Cardiac fibroblast (primary cell): ENCODE measurements around the gene MCTP2.

Experiments
- DNase-seq, 2 donors: peaks; one replicate each; pipeline versions ENCODE4 v3.0.0 to v3.0.0-alpha.2; 2010; ENCODE audit warnings: low read depth in 2 of 2
- H3K4me3 ChIP-seq, 2 donors: replicated peaks in 1 of 2; 1 replicate in 1 of 2; 2 replicates in 1 of 2; pipeline ENCODE4 v1.5.1; 2011; ENCODE audit warnings: low read depth in 2 of 2, low read length in 2 of 2, mild to moderate bottlenecking in 2 of 2, moderate library complexity in 1 of 2
- TF ChIP-seq, protein P1 (sequence below): IDR thresholded peaks from one replicate; pipeline ENCODE4 v1.5.1; 2011; ENCODE audit warnings: low read depth, mild to moderate bottlenecking, low read length, inconsistent platforms

The MCTP2 gene

DNA sequence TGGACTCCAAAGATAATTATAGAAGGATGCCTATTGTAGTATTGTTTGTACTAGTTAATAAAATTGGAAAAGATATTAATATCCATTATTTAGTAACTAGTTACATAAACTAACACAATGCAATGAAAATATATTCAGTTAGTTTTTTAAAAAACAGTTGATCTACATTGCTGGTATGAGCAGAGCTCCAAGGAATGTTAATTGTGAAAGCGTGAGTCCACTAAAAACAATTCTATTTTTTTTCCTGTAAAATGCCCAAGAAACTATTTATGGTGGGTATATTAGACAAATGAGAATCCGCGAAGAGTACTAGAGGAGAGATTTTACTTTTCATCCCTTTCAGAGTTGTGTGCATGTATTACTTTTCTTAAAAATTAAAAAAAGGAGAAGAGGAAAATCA, 104.3 kb downstream of the MCTP2 start:
- DNase-seq, result no peak
- TF ChIP-seq, protein P1, sequence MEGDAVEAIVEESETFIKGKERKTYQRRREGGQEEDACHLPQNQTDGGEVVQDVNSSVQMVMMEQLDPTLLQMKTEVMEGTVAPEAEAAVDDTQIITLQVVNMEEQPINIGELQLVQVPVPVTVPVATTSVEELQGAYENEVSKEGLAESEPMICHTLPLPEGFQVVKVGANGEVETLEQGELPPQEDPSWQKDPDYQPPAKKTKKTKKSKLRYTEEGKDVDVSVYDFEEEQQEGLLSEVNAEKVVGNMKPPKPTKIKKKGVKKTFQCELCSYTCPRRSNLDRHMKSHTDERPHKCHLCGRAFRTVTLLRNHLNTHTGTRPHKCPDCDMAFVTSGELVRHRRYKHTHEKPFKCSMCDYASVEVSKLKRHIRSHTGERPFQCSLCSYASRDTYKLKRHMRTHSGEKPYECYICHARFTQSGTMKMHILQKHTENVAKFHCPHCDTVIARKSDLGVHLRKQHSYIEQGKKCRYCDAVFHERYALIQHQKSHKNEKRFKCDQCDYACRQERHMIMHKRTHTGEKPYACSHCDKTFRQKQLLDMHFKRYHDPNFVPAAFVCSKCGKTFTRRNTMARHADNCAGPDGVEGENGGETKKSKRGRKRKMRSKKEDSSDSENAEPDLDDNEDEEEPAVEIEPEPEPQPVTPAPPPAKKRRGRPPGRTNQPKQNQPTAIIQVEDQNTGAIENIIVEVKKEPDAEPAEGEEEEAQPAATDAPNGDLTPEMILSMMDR, result no peak
- H3K4me3 ChIP-seq, result no peak overlapping the region

DNA sequence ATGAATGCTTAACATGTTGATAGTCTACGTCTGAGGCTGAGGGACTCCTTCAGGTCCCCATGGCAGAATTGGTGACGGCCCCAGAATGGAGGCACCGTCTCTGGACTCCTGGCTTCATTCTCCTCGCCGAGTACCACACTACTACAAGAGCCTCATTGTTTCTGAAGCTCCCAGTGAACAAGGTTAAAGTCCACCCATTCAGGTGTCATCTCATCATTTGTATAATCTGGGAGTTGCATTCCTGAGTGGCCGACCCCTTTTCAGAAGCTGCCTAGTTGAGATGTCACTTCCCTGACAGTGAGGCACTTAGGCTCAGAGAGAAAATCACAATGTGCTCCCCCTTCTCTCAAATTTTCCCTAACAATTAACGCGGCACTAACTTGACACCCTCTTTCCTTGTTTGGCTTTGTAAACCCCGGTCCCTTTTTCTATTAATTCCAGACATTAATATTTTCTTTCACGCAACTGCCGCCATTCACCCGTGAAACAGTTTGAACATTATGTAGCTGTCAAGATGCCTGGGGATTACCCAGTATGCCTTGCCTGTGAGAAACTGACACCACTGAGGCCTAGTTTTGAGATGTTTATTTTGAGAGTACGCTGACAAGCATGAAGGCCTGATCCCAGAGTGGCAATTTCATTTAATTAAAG, 105.6 kb downstream of the MCTP2 start:
- TF ChIP-seq, protein P1, result no peak
- H3K4me3 ChIP-seq, result no peak overlapping the region
- no peak for DNase-seq

DNA sequence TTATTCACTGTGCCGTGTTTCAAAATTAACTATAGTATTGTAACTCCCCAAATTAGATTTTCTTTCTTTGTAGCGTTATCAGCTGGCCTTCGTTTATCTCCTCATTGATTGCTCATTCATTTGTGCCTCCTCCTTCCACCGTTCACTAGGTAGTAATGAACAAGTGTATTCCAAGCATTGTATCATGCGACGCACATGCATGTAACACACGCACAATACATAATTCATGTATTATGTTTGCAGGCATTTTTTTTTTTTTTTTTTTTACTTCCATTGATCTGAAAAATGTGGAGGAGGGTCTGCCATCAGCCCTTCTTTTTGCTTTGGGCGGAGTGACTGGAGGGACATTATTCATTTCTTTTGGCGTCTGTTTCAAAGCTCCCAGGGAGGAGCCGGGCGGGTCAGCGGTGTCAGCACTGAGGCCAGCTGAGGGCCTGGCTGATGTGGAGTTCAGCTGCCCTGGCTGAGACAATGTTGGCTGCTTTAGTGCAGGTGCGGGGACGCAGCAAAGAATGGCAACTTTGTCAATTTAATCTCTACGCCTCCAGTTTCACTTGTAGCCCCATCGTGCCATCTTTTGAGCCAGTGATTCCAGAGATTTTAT, 107.0 kb downstream of the MCTP2 start:
- no peak overlapping the region for H3K4me3 ChIP-seq

DNA sequence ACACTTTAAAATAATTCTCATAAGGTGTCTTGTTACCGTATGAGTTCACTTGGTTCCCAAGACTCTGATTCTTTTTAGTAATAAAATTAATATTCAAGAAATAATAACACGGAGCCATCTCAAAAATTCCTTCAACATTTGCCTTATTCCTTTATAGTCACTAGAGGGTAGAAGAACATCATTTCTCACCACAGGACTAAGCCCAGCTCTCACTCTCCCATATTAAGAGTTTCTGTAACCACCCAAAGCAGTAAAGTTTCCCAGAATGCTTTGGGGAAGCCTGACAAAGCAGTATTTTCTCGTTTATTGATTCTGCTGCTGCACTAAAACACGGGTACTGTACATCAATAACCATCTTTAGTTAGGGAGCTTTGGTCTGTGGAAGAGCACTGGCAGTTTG, 114.9 kb downstream of the MCTP2 start:
- TF ChIP-seq, protein P1, result no peak
- DNase-seq, result peak in 1 of 2 donors; percentile 5
- H3K4me3 ChIP-seq, result no peak overlapping the region

More for the DNA sequence above, 107.0 kb downstream of the MCTP2 start:
- TF ChIP-seq, protein P1, result no peak
- no peak for DNase-seq

- no peak for DNase-seq
- no peak overlapping the region for H3K4me3 ChIP-seq
- TF ChIP-seq, protein P1, result no peak
Observed at GRCh38 chr15:94348084-94348483, 116.7 kb downstream of the MCTP2 start.

GRCh38 chr15:94351031-94351535, 119.7 kb downstream of the MCTP2 start:
- no peak overlapping the region for H3K4me3 ChIP-seq
- DNase-seq, result no peak
- TF ChIP-seq, protein P1, result no peak
